Measurements from ENCODE around the gene PRKAR1B. TPM values are rescaled to one million over a fixed set of nuclear protein-coding genes. Genes with fewer than 3 reads are reported as not detected.
"Not testable (repeated sequence)": the region's sequence is repeated elsewhere in the genome, so short reads cannot be mapped to it uniquely, and the experiment has no call there.

The PRKAR1B gene
- total RNA-seq, 1 donor from 2014 or later, result 21.7 TPM

- no peaks in the 10 kb centered on the region for H3K27me3 Mint-ChIP-seq (ENCODE audit: unreplicated experiment)
- H3K36me3 Mint-ChIP-seq (ENCODE audit: low read depth, unreplicated experiment), result peaks cover 7% of the 10 kb centered on the region
- H3K27ac Mint-ChIP-seq (ENCODE audit: unreplicated experiment), result no peak overlapping the region
- DNase-seq (ENCODE audit: low spot score), result no peak
- TF ChIP-seq CTCF (IDR thresholded peaks at IDR 0.05; ENCODE audit: unreplicated experiment), result no peak
- H3K9me3 Mint-ChIP-seq (ENCODE audit: unreplicated experiment), result no peaks in the 10 kb centered on the region
- no peak overlapping the region for H3K4me3 Mint-ChIP-seq (ENCODE audit: unreplicated experiment)
- H3K4me1 Mint-ChIP-seq (ENCODE audit: unreplicated experiment), result peaks cover 3% of the 10 kb centered on the region
These were observed 67.7 kb downstream of the PRKAR1B start for GRCh38 chr7:659306-659847.

- Mint-ChIP-seq H3K27me3 (ENCODE audit: unreplicated experiment) (no peaks in the 10 kb centered on the region), H3K36me3 (ENCODE audit: low read depth, unreplicated experiment) (peaks cover 7% of the 10 kb centered on the region), H3K9me3 (ENCODE audit: unreplicated experiment) (no peaks in the 10 kb centered on the region), H3K4me3 (ENCODE audit: unreplicated experiment) (no peak overlapping the region), H3K27ac (ENCODE audit: unreplicated experiment) (no peak overlapping the region), H3K4me1 (ENCODE audit: unreplicated experiment) (peaks cover 3% of the 10 kb centered on the region)
- no peak for DNase-seq (ENCODE audit: low spot score)
- no peak for TF ChIP-seq CTCF (IDR thresholded peaks at IDR 0.05; ENCODE audit: unreplicated experiment)
These were observed 69.4 kb downstream of the PRKAR1B start for GRCh38 chr7:657565-658119.

- H3K27me3 Mint-ChIP-seq (ENCODE audit: unreplicated experiment); H3K9me3 Mint-ChIP-seq (ENCODE audit: unreplicated experiment); H3K4me1 Mint-ChIP-seq (ENCODE audit: unreplicated experiment); H3K4me3 Mint-ChIP-seq (ENCODE audit: unreplicated experiment); H3K36me3 Mint-ChIP-seq (ENCODE audit: low read depth, unreplicated experiment); H3K27ac Mint-ChIP-seq (ENCODE audit: unreplicated experiment); DNase-seq (ENCODE audit: low spot score): not testable (repeated sequence)
These were observed 70.1 kb downstream of the PRKAR1B start for GRCh38 chr7:657010-657409.

GRCh38 chr7:655758-656157 is 71.3 kb downstream of the PRKAR1B start:
- no peak for DNase-seq (ENCODE audit: low spot score)
- no peak overlapping the region for H3K27ac Mint-ChIP-seq (ENCODE audit: unreplicated experiment)
- no peaks in the 10 kb centered on the region for H3K9me3 Mint-ChIP-seq (ENCODE audit: unreplicated experiment)
- H3K36me3 Mint-ChIP-seq (ENCODE audit: low read depth, unreplicated experiment), result peaks cover 7% of the 10 kb centered on the region
- H3K4me1 Mint-ChIP-seq (ENCODE audit: unreplicated experiment), result peaks cover 3% of the 10 kb centered on the region
- H3K4me3 Mint-ChIP-seq (ENCODE audit: unreplicated experiment), result no peak overlapping the region
- peaks cover 2% of the 10 kb centered on the region for H3K27me3 Mint-ChIP-seq (ENCODE audit: unreplicated experiment)
- TF ChIP-seq CTCF (IDR thresholded peaks at IDR 0.05; ENCODE audit: unreplicated experiment), result no peak

- Mint-ChIP-seq H3K27me3 (ENCODE audit: unreplicated experiment) (peaks cover 2% of the 10 kb centered on the region), H3K4me3 (ENCODE audit: unreplicated experiment) (no peak overlapping the region), H3K4me1 (ENCODE audit: unreplicated experiment) (peaks cover under 1% of the 10 kb centered on the region), H3K36me3 (ENCODE audit: low read depth, unreplicated experiment) (peaks cover 4% of the 10 kb centered on the region), H3K9me3 (ENCODE audit: unreplicated experiment) (no peaks in the 10 kb centered on the region), H3K27ac (ENCODE audit: unreplicated experiment) (no peak overlapping the region)
- no peak for TF ChIP-seq CTCF (IDR thresholded peaks at IDR 0.05; ENCODE audit: unreplicated experiment)
- DNase-seq (ENCODE audit: low spot score), result no peak
These were observed 73.0 kb downstream of the PRKAR1B start for GRCh38 chr7:653829-654764.

Measured in endothelial cell (in vitro differentiated cells).